Caco-2 (cell line): ENCODE results near the gene SRGAP2C. TPM values are rescaled to one million over a fixed set of nuclear protein-coding genes. Genes with fewer than 3 reads are reported as not detected.
"Not testable (repeated sequence)": the region's sequence is repeated elsewhere in the genome, so short reads cannot be mapped to it uniquely, and the experiment has no call there.

Experiments used
- BruUV-seq: library from RNA; stranded (reverse); fragments of 400-500 nt; replicated peaks from 2 replicates; lab custom pipeline; 2021; lab: Mats Ljungman, UMichigan
- CTCF ChIA-PET: fragments of 300-600 bp; sonication (Branson Sonifier 250); formaldehyde crosslinking; loops from one replicate; lab custom pipeline; 2022; ENCODE audit warnings: antibody characterized with exemption; lab: Charles Lee
- POLR2A ChIA-PET: fragments of 300-600 bp; sonication (Branson Sonifier 250); formaldehyde crosslinking; loops from one replicate; lab custom pipeline; 2022; ENCODE audit warnings: antibody characterized with exemption; lab: Charles Lee
- DNase-seq, 2 experiments: peaks; one replicate each; pipeline versions ENCODE4 v3.0.0 to v3.0.0-alpha.2; 2020 to 2022
- H3K27me3 ChIP-seq: replicated peaks from 2 replicates; pipeline ENCODE4 v1.6.0; 2011; ENCODE audit warnings: low read length; ENCODE audit not compliant: control insufficient read depth, insufficient read depth
- H3K36me3 ChIP-seq: 2 replicates; pipeline ENCODE4 v1.5.1; 2011; ENCODE audit warnings: low read length; ENCODE audit not compliant: control insufficient read depth, insufficient read depth
- H3K4me1 ChIP-seq: fragments of 250-450 bp; sonication (Bioruptor Pico); 2 replicates; pipeline ENCODE4 v1.5.1; 2020; ENCODE audit warnings: mild to moderate bottlenecking
- H3K4me3 ChIP-seq: 2 replicates; pipeline ENCODE4 v1.5.1; 2011; ENCODE audit warnings: low read depth, mild to moderate bottlenecking, control low read depth, low read length
- H3K9me3 ChIP-seq: fragments of 250-450 bp; sonication (Bioruptor Pico); 2 replicates; pipeline ENCODE4 v1.5.1; 2020; ENCODE audit warnings: mild to moderate bottlenecking, moderate library complexity
- H3K27ac Mint-ChIP-seq: one replicate; pipeline ENCODE4 v1.8.0; 2022; ENCODE audit warnings: mixed read lengths; ENCODE audit not compliant: unreplicated experiment
- H3K27me3 Mint-ChIP-seq: one replicate; pipeline ENCODE4 v1.8.0; 2022; ENCODE audit warnings: mixed read lengths; ENCODE audit not compliant: insufficient read depth, unreplicated experiment
- H3K36me3 Mint-ChIP-seq: one replicate; pipeline ENCODE4 v1.8.0; 2022; ENCODE audit warnings: mild to moderate bottlenecking, mixed read lengths; ENCODE audit not compliant: insufficient read depth, unreplicated experiment
- H3K4me1 Mint-ChIP-seq: one replicate; pipeline ENCODE4 v1.8.0; 2022; ENCODE audit warnings: low read depth, mixed read lengths; ENCODE audit not compliant: unreplicated experiment
- H3K4me3 Mint-ChIP-seq: one replicate; pipeline ENCODE4 v1.8.0; 2022; ENCODE audit warnings: mild to moderate bottlenecking, moderate library complexity, mixed read lengths; ENCODE audit not compliant: unreplicated experiment
- H3K9me3 Mint-ChIP-seq: one replicate; pipeline ENCODE4 v1.8.0; 2022; ENCODE audit warnings: mixed read lengths; ENCODE audit not compliant: unreplicated experiment
- intact Hi-C: fragments of 100-400 bp; cut with micrococcal nuclease; formaldehyde crosslinking; loops from one replicate; pipeline ENCODE4 v1.10.0; 2022; ENCODE audit not compliant: unreplicated experiment
- total RNA-seq: library from RNA; stranded (reverse); gene quantifications from 2 replicates; pipeline ENCODE4 v1.2.3, GENCODE V29; 2022

SRGAP2C gene
- total RNA-seq, 1 experiment from 2014 or later, result 0.98 TPM

DNA sequence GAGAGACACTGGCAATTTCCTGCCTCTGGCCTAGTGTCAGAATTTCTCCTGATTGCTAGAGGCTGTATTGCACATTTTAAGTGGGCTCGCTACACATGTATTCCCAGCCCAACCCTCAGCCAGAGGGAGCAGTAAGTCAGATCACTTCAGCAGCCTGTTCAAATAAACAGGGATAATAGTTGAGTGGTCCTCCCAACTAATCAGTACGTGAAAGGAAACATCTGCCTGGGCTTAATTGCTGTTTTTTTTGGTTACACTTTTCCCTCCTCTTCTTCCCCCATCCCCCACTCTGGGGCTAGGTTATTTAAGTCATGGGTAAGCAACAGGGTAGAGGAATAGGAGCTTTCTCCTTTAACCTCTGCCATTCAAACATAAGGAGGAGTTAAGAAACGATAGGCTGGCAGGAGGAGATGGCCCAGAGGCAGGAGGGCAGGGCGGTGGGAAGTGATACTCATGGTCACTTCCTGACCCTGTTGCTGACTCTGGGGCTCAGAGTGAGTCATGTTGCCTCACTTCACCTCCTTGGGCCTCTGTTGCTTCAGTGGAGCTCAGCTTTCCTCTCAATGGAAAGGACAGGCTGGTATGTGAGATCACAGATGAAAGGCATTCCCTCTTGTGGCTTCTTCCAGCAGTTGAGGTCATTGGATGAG, 177.6 kb downstream of the SRGAP2C start:
- intact Hi-C loops, H3K4me3 Mint-ChIP-seq, H3K4me1 ChIP-seq, H3K27me3 ChIP-seq, H3K9me3 Mint-ChIP-seq, CTCF ChIA-PET, H3K36me3 Mint-ChIP-seq, H3K4me3 ChIP-seq, H3K27me3 Mint-ChIP-seq, BruUV-seq, DNase-seq, H3K9me3 ChIP-seq, POLR2A ChIA-PET, H3K36me3 ChIP-seq, H3K27ac Mint-ChIP-seq, H3K4me1 Mint-ChIP-seq: not testable (repeated sequence)

DNA sequence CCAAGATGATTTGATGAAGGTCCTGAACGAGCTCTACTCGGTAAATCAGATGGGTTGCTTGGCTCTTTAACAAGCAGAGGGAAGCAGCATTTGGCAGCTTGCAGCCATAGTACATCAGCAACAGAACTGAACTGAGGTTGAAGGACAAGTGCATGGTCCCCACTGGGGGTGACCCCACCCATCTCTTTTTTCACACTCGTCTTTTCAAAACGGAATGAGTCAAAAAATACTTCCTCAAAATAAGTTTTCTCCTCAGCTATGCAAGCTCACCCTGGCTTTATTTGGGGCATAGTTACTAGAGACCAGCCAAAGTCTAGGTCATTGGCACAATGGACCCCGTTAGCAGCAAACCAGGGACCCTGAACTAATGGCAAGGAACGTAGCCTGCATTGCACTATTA, 180.5 kb downstream of the SRGAP2C start:
- BruUV-seq, H3K4me3 ChIP-seq, H3K9me3 Mint-ChIP-seq, H3K36me3 ChIP-seq, CTCF ChIA-PET, H3K36me3 Mint-ChIP-seq, POLR2A ChIA-PET, H3K4me3 Mint-ChIP-seq, intact Hi-C loops, H3K4me1 ChIP-seq, H3K9me3 ChIP-seq, H3K27me3 Mint-ChIP-seq, H3K27me3 ChIP-seq, DNase-seq, H3K27ac Mint-ChIP-seq, H3K4me1 Mint-ChIP-seq: not testable (repeated sequence)

DNA sequence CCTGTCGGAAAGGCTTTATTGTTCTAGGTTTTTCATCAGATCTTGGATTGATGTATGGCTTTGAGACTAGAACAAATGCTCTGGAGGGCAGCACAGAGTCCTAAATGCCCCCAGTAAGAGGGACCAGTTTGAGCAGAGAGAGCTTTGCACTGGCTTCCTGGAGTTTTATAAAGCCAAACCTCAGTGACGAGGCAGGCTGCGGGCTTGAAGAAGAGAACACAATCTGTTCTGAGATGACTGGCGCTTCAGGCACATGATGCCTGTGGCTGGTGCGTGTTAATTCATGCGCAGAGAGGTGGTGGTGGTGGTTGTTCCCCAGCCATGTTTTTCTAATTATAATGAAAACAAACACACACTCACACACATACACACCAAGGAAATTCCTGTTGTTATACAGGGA, 180.9 kb downstream of the SRGAP2C start:
- H3K27ac Mint-ChIP-seq, H3K4me1 Mint-ChIP-seq, H3K9me3 Mint-ChIP-seq, H3K27me3 Mint-ChIP-seq, H3K36me3 ChIP-seq, intact Hi-C loops, H3K4me1 ChIP-seq, H3K4me3 ChIP-seq, H3K36me3 Mint-ChIP-seq, CTCF ChIA-PET, H3K27me3 ChIP-seq, H3K4me3 Mint-ChIP-seq, DNase-seq, H3K9me3 ChIP-seq, POLR2A ChIA-PET, BruUV-seq: not testable (repeated sequence)

DNA sequence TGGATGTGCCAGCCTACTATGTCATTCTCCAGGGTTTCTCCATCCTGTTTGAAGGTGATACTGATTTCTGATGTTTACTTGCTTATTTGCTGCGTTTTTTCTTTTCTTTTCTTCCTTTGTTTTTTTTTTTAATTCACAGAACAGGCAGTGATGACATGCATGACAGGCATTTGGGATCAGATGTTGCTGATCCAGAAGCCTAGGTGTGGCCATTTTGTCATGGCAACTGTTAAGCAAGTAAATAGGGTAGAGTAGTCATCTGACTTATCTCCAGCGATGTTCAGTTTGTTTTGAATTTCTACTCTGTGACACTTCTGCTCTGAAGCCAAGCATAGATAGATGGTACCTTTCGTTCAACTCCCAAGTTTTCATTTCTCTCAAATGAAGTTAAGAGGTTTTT, 181.4 kb downstream of the SRGAP2C start:
- H3K9me3 Mint-ChIP-seq, H3K4me1 ChIP-seq, H3K9me3 ChIP-seq, H3K4me3 Mint-ChIP-seq, H3K4me3 ChIP-seq, H3K27me3 Mint-ChIP-seq, DNase-seq, BruUV-seq, H3K27me3 ChIP-seq, POLR2A ChIA-PET, CTCF ChIA-PET, H3K27ac Mint-ChIP-seq, H3K36me3 Mint-ChIP-seq, H3K4me1 Mint-ChIP-seq, H3K36me3 ChIP-seq, intact Hi-C loops: not testable (repeated sequence)

DNA sequence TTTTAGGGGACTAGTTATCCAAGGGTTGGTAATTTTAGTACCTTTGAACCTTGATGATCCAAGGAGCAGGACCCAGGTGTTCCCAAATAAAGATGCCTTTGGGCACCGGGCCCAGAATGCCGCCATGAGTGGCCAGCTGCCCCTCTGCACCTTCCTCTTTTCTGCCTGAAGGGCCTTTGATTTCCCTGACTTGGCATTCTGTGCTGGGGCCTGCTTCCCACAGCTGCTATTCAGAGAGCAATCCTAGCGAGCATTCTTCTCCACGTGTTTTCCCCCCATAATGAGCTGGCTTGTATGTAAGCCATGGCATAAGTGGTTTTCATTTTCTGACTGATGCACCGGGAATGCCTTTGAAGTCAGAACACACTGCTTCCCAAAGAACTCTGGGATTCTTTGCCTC, 184.1 kb downstream of the SRGAP2C start:
- H3K9me3 ChIP-seq, H3K27me3 ChIP-seq, H3K4me3 Mint-ChIP-seq, intact Hi-C loops, H3K9me3 Mint-ChIP-seq, H3K36me3 Mint-ChIP-seq, POLR2A ChIA-PET, H3K36me3 ChIP-seq, H3K4me3 ChIP-seq, H3K27ac Mint-ChIP-seq, DNase-seq, H3K4me1 Mint-ChIP-seq, BruUV-seq, H3K4me1 ChIP-seq, H3K27me3 Mint-ChIP-seq, CTCF ChIA-PET: not testable (repeated sequence)

DNA sequence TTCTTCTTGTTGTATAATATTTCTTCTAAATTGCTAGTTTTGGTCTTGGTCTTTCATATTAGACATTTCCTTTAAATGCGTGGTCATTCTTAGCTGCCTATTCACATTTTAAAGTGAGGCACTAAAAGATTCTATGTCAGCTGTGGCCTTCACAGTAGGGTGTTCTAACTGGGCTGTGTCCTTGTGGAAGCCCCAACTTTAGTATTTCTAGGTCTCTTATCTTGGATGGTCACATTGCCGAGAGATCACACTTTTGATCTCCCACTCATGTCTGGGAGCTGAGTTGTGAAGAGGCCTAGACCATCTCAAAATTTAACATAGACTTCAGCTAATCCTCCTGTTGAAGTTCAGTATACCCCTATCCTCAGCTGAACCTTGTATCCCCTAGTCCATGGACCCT, 185.2 kb downstream of the SRGAP2C start:
- H3K4me1 Mint-ChIP-seq, H3K4me3 ChIP-seq, H3K36me3 ChIP-seq, POLR2A ChIA-PET, intact Hi-C loops, H3K27ac Mint-ChIP-seq, H3K27me3 ChIP-seq, H3K9me3 ChIP-seq, H3K9me3 Mint-ChIP-seq, DNase-seq, H3K4me3 Mint-ChIP-seq, H3K27me3 Mint-ChIP-seq, H3K36me3 Mint-ChIP-seq, BruUV-seq, CTCF ChIA-PET, H3K4me1 ChIP-seq: not testable (repeated sequence)

DNA sequence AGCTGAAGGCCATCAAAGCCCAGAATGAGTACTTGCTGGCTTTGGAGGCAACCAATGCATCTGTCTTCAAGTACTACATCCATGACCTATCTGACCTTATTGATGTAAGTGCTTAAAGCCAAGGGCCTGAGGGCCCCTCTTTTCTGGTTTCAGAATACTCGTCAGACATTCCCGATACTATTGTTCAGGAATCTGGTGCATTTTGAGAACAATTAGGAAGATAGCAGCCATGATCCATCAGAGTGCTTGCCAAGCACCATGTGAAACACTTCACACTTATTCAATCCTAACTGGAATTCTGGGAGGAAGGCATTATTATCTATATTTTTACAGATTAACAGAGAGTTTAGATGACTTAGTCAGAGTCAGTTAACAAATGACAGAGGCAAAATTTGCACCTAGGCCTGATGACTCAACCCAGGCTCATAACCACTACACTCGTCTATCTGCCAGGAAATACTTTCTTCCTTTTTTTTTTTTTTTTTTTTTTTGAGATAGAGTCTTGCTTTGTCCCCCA, 190.1 kb downstream of the SRGAP2C start:
- H3K27me3 ChIP-seq, H3K9me3 ChIP-seq, H3K4me1 ChIP-seq, H3K36me3 ChIP-seq, BruUV-seq, H3K36me3 Mint-ChIP-seq, H3K4me3 Mint-ChIP-seq, H3K4me1 Mint-ChIP-seq, DNase-seq, H3K27me3 Mint-ChIP-seq, H3K9me3 Mint-ChIP-seq, intact Hi-C loops, POLR2A ChIA-PET, CTCF ChIA-PET, H3K27ac Mint-ChIP-seq, H3K4me3 ChIP-seq: not testable (repeated sequence)
